GM12873 (cell line): Measurements from ENCODE around the gene PTPRM.

ENCODE experiments used
- TF ChIP-seq, protein P1 (sequence below): IDR thresholded peaks from 2 replicates; pipeline ENCODE4 v1.5.1; 2012; ENCODE audit warnings: low read depth, mild to moderate bottlenecking, moderate library complexity, low read length, control low read depth; ENCODE audit not compliant: insufficient read depth; ENCODE audit errors: missing control alignments

PTPRM gene

GRCh38 chr18:8065284-8065683, 498.2 kb downstream of the PTPRM start:
- TF ChIP-seq, protein P1, sequence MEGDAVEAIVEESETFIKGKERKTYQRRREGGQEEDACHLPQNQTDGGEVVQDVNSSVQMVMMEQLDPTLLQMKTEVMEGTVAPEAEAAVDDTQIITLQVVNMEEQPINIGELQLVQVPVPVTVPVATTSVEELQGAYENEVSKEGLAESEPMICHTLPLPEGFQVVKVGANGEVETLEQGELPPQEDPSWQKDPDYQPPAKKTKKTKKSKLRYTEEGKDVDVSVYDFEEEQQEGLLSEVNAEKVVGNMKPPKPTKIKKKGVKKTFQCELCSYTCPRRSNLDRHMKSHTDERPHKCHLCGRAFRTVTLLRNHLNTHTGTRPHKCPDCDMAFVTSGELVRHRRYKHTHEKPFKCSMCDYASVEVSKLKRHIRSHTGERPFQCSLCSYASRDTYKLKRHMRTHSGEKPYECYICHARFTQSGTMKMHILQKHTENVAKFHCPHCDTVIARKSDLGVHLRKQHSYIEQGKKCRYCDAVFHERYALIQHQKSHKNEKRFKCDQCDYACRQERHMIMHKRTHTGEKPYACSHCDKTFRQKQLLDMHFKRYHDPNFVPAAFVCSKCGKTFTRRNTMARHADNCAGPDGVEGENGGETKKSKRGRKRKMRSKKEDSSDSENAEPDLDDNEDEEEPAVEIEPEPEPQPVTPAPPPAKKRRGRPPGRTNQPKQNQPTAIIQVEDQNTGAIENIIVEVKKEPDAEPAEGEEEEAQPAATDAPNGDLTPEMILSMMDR = no peak

GRCh38 chr18:8065773-8066172, 498.7 kb downstream of the PTPRM start:
- TF ChIP-seq, protein P1 = no peak

GRCh38 chr18:8069708-8070107, 502.6 kb downstream of the PTPRM start:
- TF ChIP-seq, protein P1 = no peak

GRCh38 chr18:8073167-8073566, 506.1 kb downstream of the PTPRM start:
- TF ChIP-seq, protein P1 = no peak

DNA sequence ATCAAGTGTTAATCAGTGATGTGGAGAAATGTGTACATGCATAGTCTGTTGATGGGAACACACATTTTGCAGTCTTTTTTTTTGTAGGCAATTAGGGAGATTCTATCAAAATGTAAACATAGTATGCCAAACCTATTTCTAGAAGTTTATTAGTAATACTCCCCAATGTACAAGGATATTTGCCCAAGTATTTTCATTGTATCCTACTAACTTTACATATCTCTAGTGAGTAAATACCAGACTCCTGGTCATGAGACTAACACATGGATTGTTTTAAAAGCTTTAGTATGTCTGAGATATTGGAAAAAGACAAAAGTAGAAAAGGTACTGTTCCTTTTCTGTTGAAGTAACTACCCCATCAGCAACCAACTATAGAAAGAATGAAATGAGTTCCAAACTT, 513.0 kb downstream of the PTPRM start:
- TF ChIP-seq, protein P1 = no peak

DNA sequence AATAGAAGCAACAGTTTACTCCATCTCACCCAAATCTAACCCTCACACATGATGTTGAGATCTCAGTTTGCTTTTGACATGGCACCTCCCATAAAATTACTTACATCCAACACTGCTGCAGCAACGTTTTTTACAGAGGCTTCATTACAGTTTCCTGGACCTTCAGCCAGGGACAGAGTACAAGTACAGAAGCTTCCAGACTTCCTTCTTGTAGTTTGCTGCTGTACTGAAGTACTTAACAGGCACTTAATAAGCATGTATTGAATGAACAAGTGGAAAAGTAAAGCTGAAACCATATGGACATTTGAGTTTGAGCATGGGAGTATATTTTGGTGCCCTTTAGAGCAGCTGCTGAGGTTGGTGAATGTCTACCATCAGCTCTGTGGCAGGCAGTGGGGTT, 514.2 kb downstream of the PTPRM start:
- TF ChIP-seq, protein P1 = no peak

DNA sequence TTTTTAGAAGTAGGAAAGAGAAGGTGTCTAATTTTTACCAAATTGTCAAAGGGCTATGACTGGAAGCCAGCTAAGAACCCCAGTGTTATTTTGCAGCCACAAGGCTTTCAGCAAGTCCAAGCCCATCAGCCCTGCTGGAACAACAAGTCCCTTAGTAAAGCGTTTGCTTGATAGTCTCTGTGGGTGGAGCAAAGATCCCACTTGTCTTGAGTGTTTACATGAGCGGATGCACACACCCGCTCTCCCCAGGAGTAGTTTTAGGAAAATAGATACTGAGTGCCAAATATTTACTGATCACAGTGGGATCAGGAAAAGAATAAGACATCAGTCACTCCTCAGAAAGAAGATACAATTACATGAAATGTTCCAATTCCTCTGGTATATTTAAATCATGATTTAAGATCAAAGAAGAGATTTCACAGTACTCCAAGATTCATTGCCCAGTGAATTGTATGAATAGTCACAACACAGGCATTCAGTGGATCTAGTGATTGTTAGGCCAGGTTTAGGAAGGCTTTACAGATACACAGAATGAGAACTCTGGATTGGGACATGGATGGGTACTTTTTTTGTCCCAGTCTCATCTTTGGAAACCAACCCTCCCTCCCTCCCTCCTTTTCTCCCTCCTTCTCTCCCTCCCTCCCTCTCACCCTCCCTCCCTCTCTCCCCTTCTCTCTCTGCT, 514.9 kb downstream of the PTPRM start:
- TF ChIP-seq, protein P1 = no peak

- TF ChIP-seq, protein P1 = peak; percentile 61
Observed at GRCh38 chr18:8084160-8084559, 517.0 kb downstream of the PTPRM start.
